ENCODE results near the gene ADM.

Gene ADM

GRCh38 chr11:10309163-10310093 is 4.6 kb downstream of the ADM start:
- no peak overlapping the region for H3K27ac ChIP-seq (ENCODE audit: insufficient read depth, low read length, poor library complexity, severe bottlenecking)
- no peak for DNase-seq

GRCh38 chr11:10310301-10310841 is 5.5 kb downstream of the ADM start:
- H3K4me1 ChIP-seq (ENCODE audit: control insufficient read depth, insufficient read depth, low read length, poor library complexity, severe bottlenecking) = peaks cover 30% of the 10 kb centered on the region
- peaks cover 12% of the 10 kb centered on the region for H3K27me3 ChIP-seq (replicated peaks; ENCODE audit: control insufficient read depth, insufficient read depth, low read length, poor library complexity, severe bottlenecking)
- H3K4me3 ChIP-seq (ENCODE audit: insufficient read depth, low read depth, low read length, poor library complexity, severe bottlenecking) = no peak overlapping the region
- no peak overlapping the region for H3K27ac ChIP-seq (ENCODE audit: insufficient read depth, low read length, poor library complexity, severe bottlenecking)
- no peaks in the 10 kb centered on the region for H3K9me3 ChIP-seq (ENCODE audit: control insufficient read depth, low read length)
- no peaks in the 10 kb centered on the region for H3K36me3 ChIP-seq (ENCODE audit: control insufficient read depth, insufficient read depth, low read length)
- no peak for DNase-seq

More at GRCh38 chr11:10309163-10310093, 4.6 kb downstream of the ADM start:
- peaks cover 12% of the 10 kb centered on the region for H3K27me3 ChIP-seq (replicated peaks; ENCODE audit: control insufficient read depth, insufficient read depth, low read length, poor library complexity, severe bottlenecking)
- no peak overlapping the region for H3K4me3 ChIP-seq (ENCODE audit: insufficient read depth, low read depth, low read length, poor library complexity, severe bottlenecking)
- H3K36me3 ChIP-seq (ENCODE audit: control insufficient read depth, insufficient read depth, low read length) = no peaks in the 10 kb centered on the region
- H3K4me1 ChIP-seq (ENCODE audit: control insufficient read depth, insufficient read depth, low read length, poor library complexity, severe bottlenecking) = peaks cover 35% of the 10 kb centered on the region
- H3K9me3 ChIP-seq (ENCODE audit: control insufficient read depth, low read length) = no peaks in the 10 kb centered on the region

- Histone ChIP-seq H3K27me3 (replicated peaks; ENCODE audit: control insufficient read depth, insufficient read depth, low read length, poor library complexity, severe bottlenecking) (no peaks in the 10 kb centered on the region), H3K27ac (ENCODE audit: insufficient read depth, low read length, poor library complexity, severe bottlenecking) (no peak overlapping the region), H3K9me3 (ENCODE audit: control insufficient read depth, low read length) (no peaks in the 10 kb centered on the region), H3K4me1 (ENCODE audit: control insufficient read depth, insufficient read depth, low read length, poor library complexity, severe bottlenecking) (peaks cover 16% of the 10 kb centered on the region), H3K4me3 (ENCODE audit: insufficient read depth, low read depth, low read length, poor library complexity, severe bottlenecking) (no peak overlapping the region), H3K36me3 (ENCODE audit: control insufficient read depth, insufficient read depth, low read length) (no peaks in the 10 kb centered on the region)
- no peak for DNase-seq
Observed at GRCh38 chr11:10311802-10312201, 6.9 kb downstream of the ADM start.

GRCh38 chr11:10314199-10315072 is 9.6 kb downstream of the ADM start:
- Histone ChIP-seq H3K36me3 (ENCODE audit: control insufficient read depth, insufficient read depth, low read length) (no peaks in the 10 kb centered on the region), H3K27ac (ENCODE audit: insufficient read depth, low read length, poor library complexity, severe bottlenecking) (no peak overlapping the region), H3K27me3 (replicated peaks; ENCODE audit: control insufficient read depth, insufficient read depth, low read length, poor library complexity, severe bottlenecking) (no peaks in the 10 kb centered on the region), H3K4me1 (ENCODE audit: control insufficient read depth, insufficient read depth, low read length, poor library complexity, severe bottlenecking) (no peaks in the 10 kb centered on the region), H3K9me3 (ENCODE audit: control insufficient read depth, low read length) (no peaks in the 10 kb centered on the region), H3K4me3 (ENCODE audit: insufficient read depth, low read depth, low read length, poor library complexity, severe bottlenecking) (no peak overlapping the region)
- DNase-seq = no peak

- Histone ChIP-seq H3K4me1 (ENCODE audit: control insufficient read depth, insufficient read depth, low read length, poor library complexity, severe bottlenecking) (no peaks in the 10 kb centered on the region), H3K27me3 (replicated peaks; ENCODE audit: control insufficient read depth, insufficient read depth, low read length, poor library complexity, severe bottlenecking) (no peaks in the 10 kb centered on the region), H3K9me3 (ENCODE audit: control insufficient read depth, low read length) (no peaks in the 10 kb centered on the region), H3K27ac (ENCODE audit: insufficient read depth, low read length, poor library complexity, severe bottlenecking) (no peak overlapping the region), H3K36me3 (ENCODE audit: control insufficient read depth, insufficient read depth, low read length) (no peaks in the 10 kb centered on the region), H3K4me3 (ENCODE audit: insufficient read depth, low read depth, low read length, poor library complexity, severe bottlenecking) (no peak overlapping the region)
- no peak for DNase-seq
Observed at GRCh38 chr11:10315083-10315482, 10.2 kb downstream of the ADM start.

- Histone ChIP-seq H3K27ac (ENCODE audit: insufficient read depth, low read length, poor library complexity, severe bottlenecking) (no peak overlapping the region), H3K4me1 (ENCODE audit: control insufficient read depth, insufficient read depth, low read length, poor library complexity, severe bottlenecking) (no peaks in the 10 kb centered on the region)
- no peak for DNase-seq
Observed at GRCh38 chr11:10317151-10317755, 12.4 kb downstream of the ADM start.

GRCh38 chr11:10317776-10318526 is 13.1 kb downstream of the ADM start:
- no peaks in the 10 kb centered on the region for H3K4me1 ChIP-seq (ENCODE audit: control insufficient read depth, insufficient read depth, low read length, poor library complexity, severe bottlenecking)
- DNase-seq = no peak
- no peaks in the 10 kb centered on the region for H3K36me3 ChIP-seq (ENCODE audit: control insufficient read depth, insufficient read depth, low read length)
- no peaks in the 10 kb centered on the region for H3K27me3 ChIP-seq (replicated peaks; ENCODE audit: control insufficient read depth, insufficient read depth, low read length, poor library complexity, severe bottlenecking)
- H3K4me3 ChIP-seq (ENCODE audit: insufficient read depth, low read depth, low read length, poor library complexity, severe bottlenecking) = no peak overlapping the region
- no peaks in the 10 kb centered on the region for H3K9me3 ChIP-seq (ENCODE audit: control insufficient read depth, low read length)
- H3K27ac ChIP-seq (ENCODE audit: insufficient read depth, low read length, poor library complexity, severe bottlenecking) = no peak overlapping the region

More at GRCh38 chr11:10317151-10317755, 12.4 kb downstream of the ADM start:
- Histone ChIP-seq H3K9me3 (ENCODE audit: control insufficient read depth, low read length) (no peaks in the 10 kb centered on the region), H3K36me3 (ENCODE audit: control insufficient read depth, insufficient read depth, low read length) (no peaks in the 10 kb centered on the region), H3K4me3 (ENCODE audit: insufficient read depth, low read depth, low read length, poor library complexity, severe bottlenecking) (no peak overlapping the region), H3K27me3 (replicated peaks; ENCODE audit: control insufficient read depth, insufficient read depth, low read length, poor library complexity, severe bottlenecking) (no peaks in the 10 kb centered on the region)

- H3K4me3 ChIP-seq (ENCODE audit: insufficient read depth, low read depth, low read length, poor library complexity, severe bottlenecking) = no peak overlapping the region
- DNase-seq = no peak
- no peaks in the 10 kb centered on the region for H3K27me3 ChIP-seq (replicated peaks; ENCODE audit: control insufficient read depth, insufficient read depth, low read length, poor library complexity, severe bottlenecking)
- no peak overlapping the region for H3K27ac ChIP-seq (ENCODE audit: insufficient read depth, low read length, poor library complexity, severe bottlenecking)
- no peaks in the 10 kb centered on the region for H3K4me1 ChIP-seq (ENCODE audit: control insufficient read depth, insufficient read depth, low read length, poor library complexity, severe bottlenecking)
- no peaks in the 10 kb centered on the region for H3K36me3 ChIP-seq (ENCODE audit: control insufficient read depth, insufficient read depth, low read length)
- no peaks in the 10 kb centered on the region for H3K9me3 ChIP-seq (ENCODE audit: control insufficient read depth, low read length)
Observed at GRCh38 chr11:10318527-10318802, 13.6 kb downstream of the ADM start.

GRCh38 chr11:10319702-10320558 is 15.1 kb downstream of the ADM start:
- no peaks in the 10 kb centered on the region for H3K27me3 ChIP-seq (replicated peaks; ENCODE audit: control insufficient read depth, insufficient read depth, low read length, poor library complexity, severe bottlenecking)

More at GRCh38 chr11:10319702-10320558, 15.1 kb downstream of the ADM start:
- DNase-seq = no peak
- Histone ChIP-seq H3K9me3 (ENCODE audit: control insufficient read depth, low read length) (no peaks in the 10 kb centered on the region), H3K4me3 (ENCODE audit: insufficient read depth, low read depth, low read length, poor library complexity, severe bottlenecking) (no peak overlapping the region), H3K4me1 (ENCODE audit: control insufficient read depth, insufficient read depth, low read length, poor library complexity, severe bottlenecking) (no peaks in the 10 kb centered on the region), H3K27ac (ENCODE audit: insufficient read depth, low read length, poor library complexity, severe bottlenecking) (no peak overlapping the region), H3K36me3 (ENCODE audit: control insufficient read depth, insufficient read depth, low read length) (no peaks in the 10 kb centered on the region)
